AG04449 (cell line): ENCODE results near the gene BCO2.
A peak's percentile ranks its signal among the peaks of the same experiment; 100 is the strongest.

Experiments
- CTCF ChIA-PET: fragments of 350-600 bp; formaldehyde crosslinking; extraction: SDS; loops from one replicate; lab custom pipeline; 2021; ENCODE audit warnings: antibody characterized with exemption; lab: Yijun Ruan, JAX
- POLR2A ChIA-PET: fragments of 400-600, 350-600 bp; formaldehyde crosslinking; extraction: SDS; loops from one replicate; lab custom pipeline; 2020; ENCODE audit warnings: antibody characterized with exemption, inconsistent platforms; lab: Yijun Ruan, JAX
- DNase-seq: peaks from one replicate; pipeline ENCODE4 v3.0.0-alpha.2; 2010; ENCODE audit warnings: low read depth, low spot score
- H3K4me3 ChIP-seq: 2 replicates; pipeline ENCODE4 v1.5.1; 2011; ENCODE audit warnings: low read depth, mild to moderate bottlenecking, control low read depth, low read length
- TF ChIP-seq, protein P1 (sequence below): IDR thresholded peaks from one replicate; pipeline ENCODE4 v1.5.1; 2011; ENCODE audit warnings: mild to moderate bottlenecking, moderate library complexity, low read length, control low read depth, inconsistent platforms; ENCODE audit not compliant: insufficient read depth; ENCODE audit errors: missing control alignments

Gene BCO2

DNA sequence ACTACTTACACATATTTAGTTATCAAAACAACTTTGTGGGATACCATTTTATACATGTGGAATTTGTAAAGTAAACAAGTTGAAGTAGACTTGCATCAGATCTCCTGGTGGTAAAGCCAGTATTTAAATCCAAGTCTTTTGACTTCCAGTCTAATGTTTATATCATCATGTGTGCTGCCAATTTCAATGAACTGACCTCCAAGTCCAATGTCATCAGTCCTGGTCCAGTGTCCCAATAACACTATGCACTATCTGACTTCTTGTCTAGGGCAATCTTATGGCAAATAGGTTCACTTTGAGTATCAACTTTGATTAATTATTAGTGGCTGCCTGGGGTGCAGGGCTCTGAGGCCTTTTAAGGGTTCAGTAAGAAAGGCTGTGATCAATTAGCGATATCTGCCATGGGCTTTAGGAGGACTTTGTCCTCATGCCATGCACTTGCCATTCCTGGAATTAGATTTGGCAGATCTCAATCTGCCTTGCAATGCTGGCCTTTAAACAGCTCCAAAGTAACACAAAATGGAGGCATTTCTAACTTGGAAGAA lies 41.3 kb downstream of the BCO2 start:
- ChIA-PET CTCF (interaction anchor here (1.6 to 22.7 kb wide), 4 partner anchors 63 to 340 kb away, joined by 3 to 970 read pairs (median 40); no protein-coding TSS in a partner anchor), POLR2A (no interaction called here)
- DNase-seq = no peak
- H3K4me3 ChIP-seq = no peak overlapping the region
- TF ChIP-seq, protein P1, sequence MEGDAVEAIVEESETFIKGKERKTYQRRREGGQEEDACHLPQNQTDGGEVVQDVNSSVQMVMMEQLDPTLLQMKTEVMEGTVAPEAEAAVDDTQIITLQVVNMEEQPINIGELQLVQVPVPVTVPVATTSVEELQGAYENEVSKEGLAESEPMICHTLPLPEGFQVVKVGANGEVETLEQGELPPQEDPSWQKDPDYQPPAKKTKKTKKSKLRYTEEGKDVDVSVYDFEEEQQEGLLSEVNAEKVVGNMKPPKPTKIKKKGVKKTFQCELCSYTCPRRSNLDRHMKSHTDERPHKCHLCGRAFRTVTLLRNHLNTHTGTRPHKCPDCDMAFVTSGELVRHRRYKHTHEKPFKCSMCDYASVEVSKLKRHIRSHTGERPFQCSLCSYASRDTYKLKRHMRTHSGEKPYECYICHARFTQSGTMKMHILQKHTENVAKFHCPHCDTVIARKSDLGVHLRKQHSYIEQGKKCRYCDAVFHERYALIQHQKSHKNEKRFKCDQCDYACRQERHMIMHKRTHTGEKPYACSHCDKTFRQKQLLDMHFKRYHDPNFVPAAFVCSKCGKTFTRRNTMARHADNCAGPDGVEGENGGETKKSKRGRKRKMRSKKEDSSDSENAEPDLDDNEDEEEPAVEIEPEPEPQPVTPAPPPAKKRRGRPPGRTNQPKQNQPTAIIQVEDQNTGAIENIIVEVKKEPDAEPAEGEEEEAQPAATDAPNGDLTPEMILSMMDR = no peak

DNA sequence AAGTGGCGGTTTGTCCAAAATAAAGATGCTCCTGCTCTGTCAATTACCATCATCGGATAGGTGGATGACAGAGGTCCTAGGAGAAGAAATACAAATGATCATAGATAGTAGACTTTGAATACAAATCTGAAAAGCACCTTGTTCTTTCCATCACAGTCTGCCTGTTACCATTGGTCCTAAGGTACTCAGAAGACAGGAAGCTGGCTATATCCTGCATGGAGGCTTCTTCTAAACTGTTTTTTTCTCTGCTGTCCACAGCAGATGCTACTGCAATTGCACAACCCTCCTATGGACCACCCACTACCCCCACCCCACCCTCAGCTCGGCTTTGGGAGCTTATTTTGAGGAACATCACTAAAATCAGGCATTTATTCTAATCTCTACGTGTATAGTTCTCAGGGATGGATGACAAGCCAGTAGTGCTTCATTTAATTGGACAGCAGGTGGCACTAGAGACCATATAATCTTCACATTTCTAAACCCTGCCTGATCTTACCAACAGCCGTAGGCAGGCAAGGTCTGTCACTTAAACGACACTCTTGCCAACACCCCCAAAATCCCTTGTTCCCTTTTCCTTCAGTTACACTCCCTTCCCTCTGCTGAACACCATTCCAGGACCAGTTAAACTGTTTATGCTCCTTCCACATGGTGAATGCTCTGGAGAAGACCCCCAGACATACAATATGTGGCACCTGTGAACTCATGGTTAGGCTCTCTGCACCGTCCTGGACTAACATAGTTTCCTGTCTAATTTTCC lies 44.3 kb downstream of the BCO2 start:
- ChIA-PET POLR2A (no interaction called here), CTCF (interaction anchor here (0.7 to 22.7 kb wide), 28 partner anchors 8 to 1070 kb away, joined by 3 to 970 read pairs (median 5); no protein-coding TSS in a partner anchor)
- H3K4me3 ChIP-seq = no peak overlapping the region
- TF ChIP-seq, protein P1 = peak; percentile 50
- no peak for DNase-seq

DNA sequence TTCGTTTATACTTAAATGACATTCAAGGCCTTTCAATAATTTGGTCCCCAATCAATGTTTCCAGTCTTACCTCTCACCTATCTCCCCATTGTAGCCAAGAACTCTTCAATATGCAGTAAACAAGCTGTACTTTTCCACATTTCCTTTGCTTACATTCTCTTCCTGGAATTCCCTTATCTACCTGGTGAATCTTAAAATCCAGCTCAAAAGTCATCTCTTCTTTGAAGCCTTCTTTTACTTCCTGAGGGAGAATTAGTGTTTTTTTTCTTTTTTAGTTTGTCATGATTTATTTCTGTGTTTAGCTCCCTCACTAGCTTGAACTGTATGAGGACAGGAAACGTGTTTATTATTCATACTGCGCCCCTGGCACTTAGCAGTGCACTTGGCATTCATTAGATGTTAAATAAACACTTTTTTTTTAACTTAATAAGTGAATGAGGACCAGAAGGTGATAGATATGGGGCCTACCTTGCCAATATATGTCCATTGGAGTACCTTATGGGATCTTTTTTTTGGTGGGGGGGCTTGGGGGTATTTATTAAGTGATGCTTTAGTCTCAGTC lies 46.0 kb downstream of the BCO2 start:
- no peak for DNase-seq
- no peak overlapping the region for H3K4me3 ChIP-seq
- ChIA-PET CTCF (interaction anchor here (0.8 to 22.7 kb wide), 11 partner anchors 11 to 1068 kb away, joined by 3 to 970 read pairs (median 5); no protein-coding TSS in a partner anchor), POLR2A (no interaction called here)
- TF ChIP-seq, protein P1 = no peak

DNA sequence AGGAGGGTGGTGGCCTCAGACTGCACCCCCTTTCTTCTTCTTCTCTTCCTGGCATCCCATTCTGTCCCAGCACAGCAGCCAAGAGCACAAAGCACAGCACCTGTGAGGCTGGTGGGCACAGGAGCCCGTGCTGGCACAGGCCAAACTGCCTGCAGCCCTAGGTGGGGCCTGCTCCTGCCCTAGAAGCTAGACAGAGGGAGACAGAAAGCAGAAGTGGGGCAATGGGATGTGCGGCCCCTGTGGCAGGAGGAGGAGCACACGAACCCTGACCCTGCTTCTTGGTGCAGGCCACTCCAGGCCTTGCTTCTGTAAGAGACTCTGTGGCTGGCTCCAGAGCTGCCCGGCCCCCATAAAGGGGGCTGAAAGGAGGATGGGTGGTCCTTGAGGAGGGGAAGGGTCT lies 47.0 kb downstream of the BCO2 start:
- H3K4me3 ChIP-seq = no peak overlapping the region
- POLR2A ChIA-PET = no interaction called here
- DNase-seq = no peak
- TF ChIP-seq, protein P1 = no peak
- CTCF ChIA-PET = interaction anchor here (1.0 to 22.7 kb wide), 6 partner anchors 8 to 1066 kb away, joined by 3 to 970 read pairs (median 4); no protein-coding TSS in a partner anchor

DNA sequence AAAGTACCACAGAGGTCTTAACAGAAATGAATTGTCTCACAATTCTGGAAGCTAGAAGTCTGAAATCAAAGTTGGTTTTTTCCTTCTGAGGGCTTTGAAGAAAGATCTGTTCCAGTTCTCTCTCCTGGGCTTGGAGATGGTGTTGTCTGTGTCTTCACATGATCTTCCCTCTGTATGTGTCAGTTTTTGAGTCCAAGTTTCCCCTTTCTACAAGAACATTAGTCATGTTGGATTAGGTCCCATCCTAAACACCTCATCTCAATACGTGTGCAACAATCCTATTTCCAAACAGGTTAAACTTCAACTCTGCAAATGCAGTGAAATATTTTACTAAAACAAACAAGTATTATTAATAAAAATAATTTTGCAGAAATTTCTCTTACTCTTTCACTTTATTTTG lies 47.8 kb downstream of the BCO2 start:
- no peak for DNase-seq
- no peak overlapping the region for H3K4me3 ChIP-seq
- TF ChIP-seq, protein P1 = no peak
- POLR2A ChIA-PET = no interaction called here
- CTCF ChIA-PET = interaction anchor here (1.0 to 22.7 kb wide), 6 partner anchors 9 to 1066 kb away, joined by 3 to 970 read pairs (median 4); no protein-coding TSS in a partner anchor
